Islet precursor cell (in vitro differentiated cells): ENCODE results near the gene DIS3L2.
"Not testable (repeated sequence)": the region's sequence is repeated elsewhere in the genome, so short reads cannot be mapped to it uniquely, and the experiment has no call there.

ENCODE experiments used
- DNase-seq: peaks from one replicate; pipeline ENCODE4 v3.0.0-alpha.2; 2018

DIS3L2 gene

DNA sequence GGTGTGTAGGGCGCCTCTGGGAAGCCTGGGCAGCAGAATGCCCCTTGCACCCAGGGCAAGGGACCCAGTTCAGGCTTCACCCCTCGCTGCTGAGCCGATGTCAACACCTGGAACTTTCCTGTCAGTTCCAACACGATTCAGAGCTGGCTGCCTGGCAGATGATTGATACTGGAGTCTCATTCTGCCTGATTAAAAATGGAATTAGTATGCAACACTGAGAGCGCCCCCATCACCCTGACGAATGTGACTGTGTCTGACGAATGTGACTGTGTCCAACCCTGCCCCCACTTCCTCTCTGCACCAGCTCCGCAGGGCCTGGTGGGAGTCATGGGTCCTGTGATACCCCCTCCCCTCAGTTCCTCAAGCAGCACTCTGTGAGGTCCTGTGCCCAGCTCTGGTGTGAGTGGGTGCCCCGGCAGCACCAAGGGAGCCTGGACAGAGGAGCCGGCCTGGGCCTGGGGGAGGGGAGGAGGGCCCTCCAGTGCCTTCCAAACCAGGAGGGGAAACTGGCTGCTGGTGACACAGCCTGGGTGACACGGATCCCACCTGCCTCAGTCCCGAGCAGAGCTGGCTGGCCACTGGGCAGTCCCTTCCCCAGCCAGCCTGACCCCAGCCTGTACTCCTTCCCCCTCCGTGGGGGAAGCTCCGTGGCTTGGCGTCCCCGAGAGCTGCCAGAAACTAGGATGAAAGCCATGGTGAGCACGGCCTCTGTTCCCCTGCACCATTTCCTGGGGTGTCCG lies 375.6 kb downstream of the DIS3L2 start:
- DNase-seq = peak; percentile 22

DNA sequence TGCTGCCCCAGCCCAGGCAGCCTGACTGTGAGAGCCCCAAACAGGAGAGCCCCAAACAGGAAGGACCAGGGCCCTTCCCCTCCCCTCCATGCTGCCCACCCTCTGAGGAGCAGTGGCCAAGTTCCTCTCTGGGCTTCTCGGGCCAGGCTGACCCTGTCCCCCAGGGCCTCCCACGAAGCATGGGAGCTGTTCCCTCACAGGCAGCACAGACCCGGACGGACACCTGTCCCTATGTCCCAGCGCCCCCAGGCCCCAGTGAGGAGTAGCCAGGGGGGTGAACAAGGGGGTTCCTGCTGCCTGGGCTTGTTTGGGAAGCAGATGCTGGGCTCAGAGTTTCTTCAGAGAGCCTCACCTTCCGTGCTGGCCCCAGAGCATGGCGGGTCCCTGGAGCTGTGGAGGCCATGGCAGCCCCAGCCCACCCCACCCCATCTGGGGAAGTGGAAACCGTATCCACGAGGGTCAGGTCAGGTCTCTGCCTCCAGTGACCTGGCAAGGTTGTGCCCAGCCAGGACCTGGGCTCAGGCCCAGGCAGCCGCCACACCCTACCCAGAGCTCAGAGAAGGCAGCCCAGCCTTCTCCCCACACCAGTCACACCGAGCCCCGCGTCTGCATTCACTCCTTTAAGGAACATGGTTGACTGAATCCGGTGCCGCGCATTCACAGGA lies 376.7 kb downstream of the DIS3L2 start:
- not testable (repeated sequence) for DNase-seq

DNA sequence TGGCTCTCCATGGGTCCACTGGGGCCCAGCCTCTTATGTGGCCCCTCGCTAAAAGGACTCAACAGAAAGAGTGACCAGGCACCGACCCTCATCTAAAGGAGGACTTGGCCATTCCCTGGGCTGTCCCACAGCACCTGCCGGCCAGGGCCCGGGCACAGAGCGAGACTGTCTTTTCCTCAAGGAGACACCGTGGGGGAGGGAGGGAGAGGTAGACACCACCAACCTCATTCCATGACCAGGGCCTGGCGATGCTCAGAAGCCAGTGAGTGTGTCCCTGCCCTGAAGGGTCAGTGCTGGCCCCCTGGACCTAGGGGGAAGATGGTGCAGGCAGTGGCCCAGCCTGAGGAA lies 377.2 kb downstream of the DIS3L2 start:
- no peak for DNase-seq

DNA sequence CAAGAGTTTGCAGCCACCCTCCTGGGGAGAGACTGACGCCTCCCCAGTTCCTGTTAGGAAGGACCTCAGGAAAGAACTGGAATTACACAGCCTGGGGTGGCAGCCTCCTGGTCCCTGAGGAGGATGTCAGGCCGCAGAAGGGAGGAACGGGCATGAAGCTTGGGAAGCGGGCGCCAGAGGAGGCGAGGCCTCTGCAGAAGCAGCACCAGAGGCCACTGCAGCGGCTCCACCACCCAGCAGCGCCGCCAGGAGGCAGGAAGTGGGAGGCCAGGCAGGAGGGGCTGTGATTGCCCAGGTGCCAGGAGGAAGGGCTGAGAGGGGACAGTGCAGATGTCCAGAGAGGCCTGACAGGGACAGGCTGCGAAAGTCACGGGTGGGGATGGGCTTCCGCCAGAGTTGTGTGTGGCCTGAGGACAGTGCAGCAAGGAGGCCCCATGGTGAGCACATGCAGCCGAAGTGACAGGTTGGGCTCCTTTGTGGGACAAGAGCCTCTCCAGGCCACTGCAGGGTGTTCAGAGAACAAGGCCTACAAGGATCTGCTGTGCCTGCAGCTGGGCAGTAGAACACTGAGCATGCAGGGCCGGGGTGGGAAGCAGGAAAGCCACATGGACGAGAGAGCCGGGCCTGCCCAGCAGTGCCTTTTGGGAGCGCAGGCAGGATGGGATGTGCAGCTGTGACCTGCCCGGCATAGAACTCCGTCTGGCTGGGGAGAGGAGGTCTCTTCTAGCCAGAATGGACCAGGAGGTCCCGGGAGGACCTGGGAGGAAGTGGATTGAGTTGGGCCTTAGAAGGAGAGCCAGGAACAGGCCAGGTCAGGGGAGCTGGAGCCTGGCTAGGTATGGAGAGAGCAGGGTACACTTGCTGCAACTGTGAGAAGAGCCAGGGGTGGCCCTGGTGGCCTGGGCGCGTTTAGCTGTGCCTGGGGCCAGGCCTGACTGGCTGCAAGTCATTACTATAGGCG lies 377.9 kb downstream of the DIS3L2 start:
- no peak for DNase-seq

DNA sequence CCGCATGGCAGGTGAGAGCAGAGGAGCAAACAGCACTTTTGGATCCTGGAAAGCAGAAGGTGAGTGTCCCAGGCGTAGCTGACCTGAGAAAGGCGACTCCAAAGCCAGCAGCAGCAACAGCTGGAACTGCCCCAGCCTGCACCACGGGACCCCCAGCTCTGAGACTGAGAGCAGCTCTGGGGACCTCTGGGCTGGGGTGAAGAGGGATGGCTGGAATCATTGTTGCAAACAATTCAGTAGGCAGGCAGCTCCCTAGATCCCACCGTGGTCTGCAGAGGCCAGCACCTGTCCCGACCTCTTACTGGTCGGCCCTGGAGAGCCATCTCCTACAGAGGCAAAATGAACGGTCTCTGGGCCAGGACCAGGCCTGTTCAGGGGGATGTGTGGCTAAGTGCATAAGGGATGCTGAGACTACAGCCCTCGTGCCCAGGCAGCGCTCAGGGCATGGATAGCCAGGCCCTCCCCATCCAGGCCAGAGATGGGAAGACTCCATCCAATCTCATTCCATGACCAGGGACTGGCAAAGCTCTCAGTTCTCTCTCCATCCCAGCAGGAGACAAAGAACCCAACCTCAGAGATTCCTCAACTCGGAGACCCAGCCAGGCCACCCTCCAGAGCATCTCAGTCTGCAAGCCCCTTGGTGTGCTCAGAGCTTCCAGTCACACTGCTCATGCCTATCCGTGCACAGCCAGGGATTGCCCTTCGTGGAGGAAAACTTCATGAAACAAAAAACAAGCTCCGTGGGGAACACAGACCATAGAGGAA lies 378.8 kb downstream of the DIS3L2 start:
- DNase-seq = no peak

DNA sequence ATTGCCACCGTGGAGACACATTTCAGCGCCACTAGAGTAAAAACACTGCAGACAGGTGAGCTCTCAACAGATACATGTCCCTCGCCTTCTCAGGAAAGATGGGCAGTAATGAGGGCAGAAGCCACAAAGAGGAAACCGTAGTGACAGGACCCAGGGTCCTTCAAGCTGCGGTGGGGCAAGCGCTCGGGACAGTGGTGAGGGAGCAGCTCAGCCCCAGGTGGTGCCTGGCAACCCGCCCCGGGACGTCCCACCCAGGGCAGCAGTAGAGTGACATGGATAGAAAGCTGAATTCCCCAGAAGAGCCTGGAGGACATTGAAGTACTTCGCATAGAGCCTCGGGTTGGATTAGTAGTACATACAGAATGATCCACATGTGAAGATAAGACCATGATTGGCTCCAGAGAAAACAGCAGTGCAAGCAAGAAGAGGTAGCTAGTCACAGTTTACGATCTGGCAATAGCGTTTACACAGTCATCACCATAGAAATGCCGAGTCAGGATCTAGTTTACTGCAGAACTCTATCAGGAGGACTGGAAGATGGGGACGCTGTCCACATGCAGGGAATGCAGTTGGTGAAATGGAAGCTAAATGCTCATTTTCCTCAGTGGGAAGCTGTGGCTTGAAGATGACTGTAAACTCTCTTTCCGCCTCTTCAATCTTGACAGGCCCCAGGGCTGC lies 379.7 kb downstream of the DIS3L2 start:
- DNase-seq = no peak

DNA sequence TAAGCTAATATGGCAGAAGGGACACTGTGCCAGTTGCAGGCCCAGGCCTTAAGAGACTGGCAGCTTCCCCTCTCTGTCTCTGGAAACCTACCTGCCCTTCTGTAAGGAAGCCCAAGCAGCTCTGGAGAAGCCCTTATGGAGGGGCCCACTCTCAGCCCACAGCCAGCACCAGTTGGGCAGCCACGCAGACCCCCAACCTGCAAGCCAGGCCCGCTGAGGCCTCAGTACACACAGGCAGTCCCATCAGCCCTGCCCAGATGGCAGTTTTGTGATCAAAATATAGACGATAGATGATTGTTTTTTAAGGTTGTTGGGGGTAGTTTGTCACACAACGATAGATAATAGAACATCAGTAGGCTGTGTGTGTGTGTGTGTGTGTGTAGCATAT lies 380.2 kb downstream of the DIS3L2 start:
- DNase-seq = no peak

DNA sequence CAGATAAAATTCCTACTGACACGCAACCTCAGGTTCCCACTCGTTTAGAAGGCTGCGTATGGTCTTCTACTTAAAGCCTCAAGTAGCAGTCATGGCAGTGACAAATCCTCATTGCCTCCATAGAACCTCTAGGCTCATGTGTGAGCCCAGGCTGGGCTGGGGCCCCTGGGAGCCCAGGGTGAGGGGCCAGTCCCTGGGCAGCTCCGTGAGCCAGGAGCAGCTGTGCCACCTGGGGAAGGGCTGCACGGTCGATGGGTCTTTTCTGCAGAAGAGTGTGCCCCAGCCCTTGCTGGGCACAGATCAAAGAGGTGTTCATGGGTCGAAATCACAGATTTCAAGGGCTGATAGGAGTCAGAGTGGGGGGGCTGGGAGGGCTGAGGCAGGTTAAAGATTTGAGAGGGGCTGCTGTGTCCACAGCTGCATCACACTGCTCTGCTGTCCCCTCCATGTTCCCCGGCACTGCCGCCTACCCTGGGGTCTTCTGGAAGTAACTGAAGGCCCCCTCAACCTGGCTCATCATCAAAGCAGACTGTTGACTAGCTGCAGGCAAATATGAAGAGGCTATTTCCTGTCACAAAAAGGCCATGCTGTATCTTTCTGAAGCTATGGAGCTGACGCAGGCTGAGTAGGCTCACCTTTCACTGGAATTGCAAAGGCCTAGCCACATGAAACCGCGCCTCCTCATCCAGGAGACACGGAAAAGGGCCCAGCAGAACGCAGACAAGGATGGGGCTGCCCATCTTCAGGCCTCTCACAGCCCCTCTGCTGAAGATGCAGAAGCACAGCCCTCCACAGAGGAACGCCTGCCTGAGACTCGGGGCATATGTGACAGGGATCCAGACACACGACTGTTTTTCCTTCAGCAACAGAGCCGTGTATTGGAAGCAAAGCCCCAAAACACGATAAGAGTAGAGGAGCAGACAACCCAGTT lies 381.4 kb downstream of the DIS3L2 start:
- no peak for DNase-seq

DNA sequence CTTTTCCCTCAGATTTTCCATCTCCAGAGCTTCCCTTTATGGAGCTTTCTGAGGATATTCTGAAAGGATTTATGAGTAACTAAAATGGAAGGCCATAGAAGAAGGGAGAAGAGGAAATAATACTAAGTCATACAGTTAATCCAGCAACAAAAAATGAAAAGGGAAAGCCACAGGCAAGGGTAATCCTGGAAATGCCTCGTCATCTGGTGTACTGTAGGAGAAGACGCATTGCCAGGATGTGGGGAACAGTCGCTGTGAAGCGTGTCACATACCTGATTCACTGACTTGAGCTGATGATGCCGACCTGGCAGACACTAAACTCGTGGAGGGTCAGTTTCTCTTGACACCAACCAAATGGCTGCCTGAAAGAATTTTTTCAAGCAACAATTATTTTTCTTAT lies 382.3 kb downstream of the DIS3L2 start:
- DNase-seq = no peak

DNA sequence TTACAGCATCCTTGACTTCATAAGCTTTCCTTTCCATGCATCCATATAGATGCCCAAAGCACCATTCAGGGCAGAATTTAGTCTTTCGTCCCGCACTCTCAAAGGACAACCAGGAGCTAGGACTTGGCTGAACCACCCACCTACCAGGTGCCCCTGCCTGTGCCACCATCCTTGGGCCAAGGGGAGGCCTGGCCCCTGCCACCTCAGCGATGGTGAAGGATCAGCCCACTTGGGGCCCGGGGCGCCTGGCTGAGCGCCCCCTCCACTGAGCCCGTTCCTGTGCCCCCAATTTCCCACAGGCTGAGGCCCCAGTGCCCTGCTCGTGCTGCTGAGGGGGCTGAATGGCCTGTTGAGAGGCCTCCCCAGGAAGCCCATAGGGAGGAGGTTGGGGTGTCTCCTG lies 383.7 kb downstream of the DIS3L2 start:
- no peak for DNase-seq

DNA sequence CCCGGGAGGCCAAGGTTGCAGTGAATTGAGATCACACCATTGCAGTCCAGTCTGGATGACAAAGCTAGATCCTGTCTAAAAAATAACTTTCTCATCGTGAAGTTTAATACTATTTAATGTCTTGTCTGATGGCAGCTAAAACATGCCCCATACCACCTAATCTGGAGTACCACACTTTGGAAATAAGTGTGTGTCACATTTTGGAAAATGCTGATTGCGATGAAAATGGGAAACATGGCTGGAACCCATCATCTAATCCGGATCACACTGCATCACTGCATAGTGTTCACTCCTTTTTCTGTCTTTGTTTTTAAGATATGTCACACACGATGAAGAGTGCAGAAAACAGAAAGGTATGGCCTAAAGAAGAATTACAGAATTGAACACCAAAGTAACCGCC lies 385.9 kb downstream of the DIS3L2 start:
- no peak for DNase-seq

DNA sequence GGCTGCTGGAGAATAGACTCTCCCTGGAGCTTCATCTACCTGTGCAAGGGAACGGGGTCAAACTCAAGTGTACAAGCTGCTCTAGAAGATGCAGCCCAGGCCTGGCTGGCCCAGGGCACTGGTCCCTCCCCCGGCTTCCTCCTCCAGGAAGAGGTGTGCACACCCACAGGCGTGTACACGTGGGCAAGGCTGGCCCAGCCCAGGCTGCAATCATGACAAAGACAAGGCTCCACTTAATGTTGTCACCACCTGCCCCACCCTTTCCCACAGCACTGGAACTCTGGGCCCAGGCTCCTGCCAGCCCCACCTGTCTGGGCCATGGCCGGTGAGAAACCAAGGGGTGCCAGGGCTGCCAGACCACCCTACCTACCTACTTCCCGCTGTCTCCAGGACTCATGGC lies 387.4 kb downstream of the DIS3L2 start:
- no peak for DNase-seq

DNA sequence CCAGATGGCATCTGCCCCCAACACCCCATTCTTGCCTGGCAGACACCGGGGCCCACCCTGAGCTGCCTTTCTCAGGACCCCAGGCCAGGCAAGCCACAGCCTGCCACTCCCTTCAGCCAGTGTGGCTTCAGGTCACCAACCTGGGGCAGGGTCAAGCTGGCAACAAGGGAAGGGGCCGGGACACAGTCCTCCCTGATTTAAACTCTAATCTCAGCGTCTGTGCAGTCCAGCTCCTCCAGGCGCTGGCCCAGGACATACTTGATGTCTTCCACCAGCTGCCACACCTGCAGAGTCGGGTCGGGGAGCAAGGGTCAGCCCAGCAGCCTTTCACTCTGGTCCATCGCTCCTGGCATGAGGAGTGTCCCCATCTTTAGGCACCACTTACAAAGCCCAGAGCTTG lies 388.0 kb downstream of the DIS3L2 start:
- no peak for DNase-seq

DNA sequence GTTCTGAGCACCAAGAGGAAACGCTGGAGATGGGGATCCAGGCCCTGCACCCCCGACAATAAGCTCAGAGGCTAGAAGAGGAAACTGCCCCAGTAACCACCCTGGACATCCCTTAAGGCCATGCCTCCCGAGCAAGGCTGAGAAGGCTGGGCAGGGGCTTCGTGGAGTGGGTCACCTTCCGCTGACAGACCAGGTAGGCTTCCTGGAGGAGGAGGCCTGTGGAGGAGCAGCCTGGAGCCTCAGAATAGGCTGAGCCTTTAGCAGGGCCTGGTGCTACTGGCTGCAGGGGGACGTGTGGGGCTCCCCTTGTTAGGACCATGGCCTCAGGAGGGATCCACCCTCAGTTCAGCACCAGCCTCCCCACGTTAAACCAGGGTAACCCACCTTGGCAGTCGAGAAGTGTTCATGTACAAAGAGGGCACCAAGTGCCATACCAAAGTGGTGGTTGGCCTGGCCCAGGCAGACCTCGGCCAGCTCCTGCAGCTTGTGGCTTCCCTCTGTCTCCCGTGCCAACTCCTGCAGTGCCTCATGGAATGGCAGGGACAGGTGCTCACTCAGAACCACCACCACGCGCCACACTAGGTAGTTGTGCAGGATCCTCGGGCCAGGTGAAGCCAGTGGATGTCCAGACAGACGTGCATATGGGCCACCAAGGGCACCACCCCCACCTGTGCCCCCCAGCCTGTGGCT lies 388.6 kb downstream of the DIS3L2 start:
- no peak for DNase-seq

DNA sequence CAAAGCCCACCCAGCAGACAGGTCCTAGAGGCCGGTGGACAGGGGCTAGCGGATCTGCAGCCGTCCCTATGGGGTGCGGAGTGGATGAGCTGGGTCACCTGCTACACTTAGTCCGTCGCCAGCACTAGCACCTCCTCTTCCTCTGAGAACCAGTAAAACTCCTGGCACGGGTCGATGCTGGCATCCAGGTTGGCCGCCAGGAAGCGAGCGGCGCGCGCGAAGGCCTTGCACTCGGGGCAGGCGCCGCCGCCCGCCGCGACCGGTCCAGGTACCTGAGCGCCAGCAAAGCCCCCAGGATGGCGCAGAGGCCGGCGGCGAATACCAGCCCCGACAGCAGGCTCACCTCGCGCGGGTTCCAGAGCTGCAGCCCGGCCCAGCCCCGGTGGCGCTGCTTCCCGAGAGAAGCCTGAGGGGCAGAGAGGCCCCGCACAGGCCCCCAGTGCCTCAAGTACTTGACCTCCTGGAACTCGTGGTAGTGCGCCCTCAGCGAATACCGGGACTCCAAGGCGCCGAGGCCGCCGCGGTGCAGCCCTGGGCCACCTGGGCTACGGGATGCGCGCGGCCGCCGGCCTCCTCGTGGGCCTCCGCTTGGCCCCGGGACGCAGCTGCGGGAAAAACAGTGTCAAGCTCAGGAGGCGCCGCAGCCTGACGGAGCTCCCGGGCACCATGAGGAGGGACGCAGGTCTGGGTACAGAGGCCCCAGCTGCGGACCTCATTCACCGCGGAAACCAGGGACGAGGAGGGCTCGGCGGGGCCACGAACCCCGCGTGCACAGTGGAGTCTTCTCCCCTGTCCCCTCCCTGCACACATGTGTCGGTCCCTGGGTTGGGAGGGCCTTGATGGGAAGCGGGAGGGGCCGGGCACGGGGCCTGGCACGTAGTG lies 389.5 kb downstream of the DIS3L2 start:
- no peak for DNase-seq

DNA sequence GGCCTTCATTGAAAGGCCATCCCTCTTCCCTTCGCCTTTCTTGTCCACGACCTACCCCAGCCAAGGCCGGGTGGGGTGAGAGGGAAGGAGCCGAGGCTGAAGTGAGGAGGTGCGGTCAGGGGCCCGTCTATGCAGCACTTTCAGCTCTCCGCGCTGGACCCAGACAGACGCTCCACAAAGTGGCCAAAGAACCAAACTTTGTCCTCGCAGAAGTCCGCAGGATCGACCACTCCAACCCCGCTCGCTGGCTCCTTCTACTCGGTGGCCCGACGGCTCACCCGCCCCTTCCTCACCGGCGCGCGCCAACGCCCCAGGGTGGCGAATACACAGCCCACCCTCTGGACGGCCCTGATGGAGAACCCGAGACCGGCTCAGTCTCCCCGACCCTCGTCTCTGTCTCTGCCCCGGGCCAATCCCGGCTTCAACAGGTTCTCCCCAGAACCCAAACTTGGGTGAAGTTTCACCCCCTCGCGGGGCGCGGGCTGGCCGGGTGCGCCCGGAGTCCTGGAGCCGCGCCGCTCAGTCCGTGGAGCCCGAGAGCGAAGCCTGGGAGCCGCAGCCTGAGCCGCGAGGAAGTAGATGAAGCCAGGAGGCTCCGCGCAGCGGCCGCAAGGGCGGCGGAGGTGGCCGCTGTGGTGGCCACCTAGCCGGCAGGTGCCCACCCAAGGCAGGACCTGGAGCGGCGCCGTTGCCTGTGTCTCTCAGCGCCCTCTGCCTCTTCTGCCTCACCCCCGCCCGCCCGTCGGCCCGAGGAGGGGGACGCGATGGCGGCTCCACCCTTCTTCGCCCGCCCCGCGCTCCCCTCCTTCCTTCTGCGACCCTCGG lies 390.4 kb downstream of the DIS3L2 start:
- DNase-seq = no peak

DNA sequence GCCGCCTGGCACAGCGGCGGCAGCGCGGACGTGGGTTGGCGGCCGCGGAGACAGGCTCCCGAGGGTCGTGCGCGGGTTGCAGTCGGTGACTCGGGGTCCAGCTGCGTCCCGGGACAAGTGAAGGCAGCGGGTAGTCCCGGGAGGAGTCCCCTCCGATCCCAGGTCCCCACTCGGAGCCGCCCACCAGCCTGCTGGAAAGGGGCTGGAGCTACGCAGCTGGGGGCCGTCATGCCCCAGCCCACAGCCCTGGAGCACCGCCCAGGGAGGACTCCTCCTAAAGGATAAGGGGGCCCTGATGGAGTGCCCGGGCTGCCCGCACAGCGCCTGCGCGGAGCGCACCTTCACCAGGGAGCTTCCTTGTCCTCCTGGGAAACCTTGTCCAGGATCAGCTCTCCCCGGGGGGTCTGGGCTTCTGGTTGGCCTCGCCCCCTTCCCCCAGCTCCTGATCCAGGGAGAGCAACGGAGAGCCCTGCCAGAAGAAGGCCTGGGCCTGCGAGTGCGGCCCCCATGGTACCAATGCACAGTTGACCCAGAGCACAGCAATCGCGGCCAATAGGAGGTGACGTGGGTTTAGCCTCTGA lies 391.1 kb downstream of the DIS3L2 start:
- DNase-seq = no peak

DNA sequence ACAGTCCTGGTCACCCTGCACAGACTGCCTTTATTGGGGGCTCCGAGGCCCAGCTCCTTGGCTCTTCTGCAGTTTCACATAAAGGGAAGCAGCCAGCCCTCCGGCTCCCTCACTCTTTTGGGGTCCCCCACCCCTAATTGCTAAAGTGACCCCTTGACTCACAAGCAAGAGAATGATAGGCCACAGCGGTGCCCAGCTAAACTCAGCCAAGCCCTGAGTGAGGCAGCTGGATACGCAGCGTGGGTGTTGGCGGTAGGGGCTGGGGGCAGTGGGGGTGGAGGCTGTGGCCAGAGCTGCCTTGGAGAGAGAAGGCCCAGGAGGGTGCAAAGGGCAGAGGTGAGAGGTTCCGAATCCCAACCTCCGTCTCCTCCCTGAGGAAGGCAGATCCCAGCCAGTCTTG lies 391.6 kb downstream of the DIS3L2 start:
- no peak for DNase-seq
